OCI-M2 (cell line): Measurements from ENCODE around the gene SLC46A2.

Source experiments
- DNase-seq: peaks from one replicate; lab custom pipeline; 2025; ENCODE audit not compliant: unreplicated experiment; lab: John Stamatoyannopoulos, UW

Gene SLC46A2, protein sequence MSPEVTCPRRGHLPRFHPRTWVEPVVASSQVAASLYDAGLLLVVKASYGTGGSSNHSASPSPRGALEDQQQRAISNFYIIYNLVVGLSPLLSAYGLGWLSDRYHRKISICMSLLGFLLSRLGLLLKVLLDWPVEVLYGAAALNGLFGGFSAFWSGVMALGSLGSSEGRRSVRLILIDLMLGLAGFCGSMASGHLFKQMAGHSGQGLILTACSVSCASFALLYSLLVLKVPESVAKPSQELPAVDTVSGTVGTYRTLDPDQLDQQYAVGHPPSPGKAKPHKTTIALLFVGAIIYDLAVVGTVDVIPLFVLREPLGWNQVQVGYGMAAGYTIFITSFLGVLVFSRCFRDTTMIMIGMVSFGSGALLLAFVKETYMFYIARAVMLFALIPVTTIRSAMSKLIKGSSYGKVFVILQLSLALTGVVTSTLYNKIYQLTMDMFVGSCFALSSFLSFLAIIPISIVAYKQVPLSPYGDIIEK

GRCh38 chr9:112890106-112891081 is at the start of gene SLC46A2:
Gene SLC46A2, minus strand, starts transcription at chr9:112890876. Its CDS starts 195 bp downstream, at chr9:112890681.
- DNase-seq: no peak

DNA sequence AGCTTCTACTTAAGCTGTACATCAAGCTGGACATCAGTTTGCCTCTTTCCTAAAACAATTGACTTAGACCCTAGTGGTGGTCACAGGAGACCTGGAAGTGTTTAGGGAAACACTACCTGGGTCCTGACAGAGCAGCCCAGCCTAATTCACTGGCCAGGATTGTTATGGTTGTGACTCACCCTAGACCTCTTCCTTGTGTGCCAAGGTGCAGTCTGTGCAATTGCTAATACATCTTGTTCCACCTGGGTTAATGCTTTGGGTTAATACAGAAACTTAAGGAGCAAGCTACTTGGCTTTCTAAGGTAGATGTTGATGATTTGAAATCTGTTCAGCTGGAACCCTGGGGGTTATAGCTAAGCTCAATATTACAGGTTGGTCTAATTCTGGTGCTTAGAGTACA is 48.7 kb upstream of the SLC46A2 start:
- no peak for DNase-seq

DNA sequence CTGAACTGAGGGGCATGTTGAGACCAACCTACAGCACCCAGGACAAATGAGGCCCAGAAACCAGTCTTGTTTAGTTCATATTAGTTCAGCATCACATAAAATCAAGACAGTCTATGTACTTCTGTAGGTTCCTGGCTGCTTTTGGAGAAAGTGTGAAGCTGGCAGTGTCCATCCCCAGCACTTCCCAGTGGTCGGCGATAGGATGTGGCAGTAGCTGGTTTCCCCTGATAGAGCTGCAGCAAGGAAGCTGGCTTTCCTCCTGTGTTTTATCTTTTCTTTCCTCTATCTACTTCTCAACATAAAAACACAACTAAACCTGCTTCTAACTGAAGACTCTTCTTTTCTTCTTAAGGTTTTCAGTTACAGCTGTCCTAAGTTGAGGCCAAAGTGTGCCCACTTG is 43.0 kb upstream of the SLC46A2 start:
- DNase-seq: no peak

DNA sequence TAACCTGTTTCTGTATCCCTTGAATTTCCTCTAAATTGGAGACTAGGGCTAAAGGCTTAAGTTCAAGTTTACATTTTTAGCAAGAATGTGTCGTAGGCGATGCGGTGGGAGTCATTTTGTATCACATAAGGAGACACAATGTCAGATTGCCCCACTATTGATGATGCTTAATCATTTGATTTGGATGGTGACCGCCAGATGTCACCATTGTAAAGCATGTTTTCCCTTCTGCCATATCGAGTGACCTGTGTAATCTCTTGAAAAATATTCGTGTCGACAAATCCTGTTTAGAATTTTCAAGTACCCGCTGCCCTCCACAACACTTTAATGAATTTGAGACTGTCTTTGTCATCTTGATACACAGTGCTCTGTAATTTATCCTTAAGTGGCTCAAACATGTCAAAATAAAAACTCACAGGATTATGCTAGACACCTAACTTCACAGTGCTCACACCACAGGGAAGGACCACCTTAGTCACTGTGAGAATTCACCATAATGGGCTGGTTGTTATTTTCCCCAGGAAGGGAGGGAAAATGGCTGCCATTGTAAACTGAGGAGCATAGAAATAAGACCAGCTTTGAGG is 34.5 kb upstream of the SLC46A2 start:
- no peak for DNase-seq

DNA sequence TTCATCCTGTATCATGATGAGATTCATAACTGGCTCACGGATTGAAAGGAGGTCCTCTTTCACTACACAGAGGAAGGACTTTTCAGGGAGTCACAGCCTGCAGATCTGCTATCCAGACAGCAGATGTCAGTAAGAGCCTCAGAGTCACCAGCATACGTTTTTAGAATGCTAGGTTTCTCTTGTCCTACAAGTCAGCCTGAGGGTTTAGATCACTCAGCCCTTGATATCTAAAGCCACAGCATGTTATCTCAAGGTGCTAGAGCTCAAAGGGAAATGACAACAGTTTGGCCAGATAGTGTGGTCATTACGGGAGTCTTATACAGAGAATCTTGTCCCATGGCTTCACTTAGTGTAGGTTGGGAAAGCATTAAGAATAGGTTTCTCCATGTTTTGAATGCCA is 30.9 kb upstream of the SLC46A2 start:
- DNase-seq: peak; percentile 13

DNA sequence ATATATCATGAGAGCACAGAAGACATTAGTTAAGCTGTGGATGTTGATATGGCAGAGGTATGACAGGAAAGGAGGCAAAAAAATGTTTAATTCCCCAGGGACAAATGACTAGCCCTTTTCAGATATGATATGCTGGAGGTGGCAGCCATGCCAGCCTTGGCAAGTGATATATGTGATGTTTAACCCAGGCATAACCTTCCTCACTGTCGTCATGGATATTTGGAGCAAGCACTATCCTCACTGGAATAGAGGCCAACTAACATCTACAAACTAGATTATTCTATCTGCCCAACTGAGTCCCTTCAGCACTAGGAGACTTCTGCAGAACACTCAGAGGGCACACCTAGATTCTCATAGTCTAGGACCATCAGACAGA is 27.3 kb upstream of the SLC46A2 start:
- no peak for DNase-seq

DNA sequence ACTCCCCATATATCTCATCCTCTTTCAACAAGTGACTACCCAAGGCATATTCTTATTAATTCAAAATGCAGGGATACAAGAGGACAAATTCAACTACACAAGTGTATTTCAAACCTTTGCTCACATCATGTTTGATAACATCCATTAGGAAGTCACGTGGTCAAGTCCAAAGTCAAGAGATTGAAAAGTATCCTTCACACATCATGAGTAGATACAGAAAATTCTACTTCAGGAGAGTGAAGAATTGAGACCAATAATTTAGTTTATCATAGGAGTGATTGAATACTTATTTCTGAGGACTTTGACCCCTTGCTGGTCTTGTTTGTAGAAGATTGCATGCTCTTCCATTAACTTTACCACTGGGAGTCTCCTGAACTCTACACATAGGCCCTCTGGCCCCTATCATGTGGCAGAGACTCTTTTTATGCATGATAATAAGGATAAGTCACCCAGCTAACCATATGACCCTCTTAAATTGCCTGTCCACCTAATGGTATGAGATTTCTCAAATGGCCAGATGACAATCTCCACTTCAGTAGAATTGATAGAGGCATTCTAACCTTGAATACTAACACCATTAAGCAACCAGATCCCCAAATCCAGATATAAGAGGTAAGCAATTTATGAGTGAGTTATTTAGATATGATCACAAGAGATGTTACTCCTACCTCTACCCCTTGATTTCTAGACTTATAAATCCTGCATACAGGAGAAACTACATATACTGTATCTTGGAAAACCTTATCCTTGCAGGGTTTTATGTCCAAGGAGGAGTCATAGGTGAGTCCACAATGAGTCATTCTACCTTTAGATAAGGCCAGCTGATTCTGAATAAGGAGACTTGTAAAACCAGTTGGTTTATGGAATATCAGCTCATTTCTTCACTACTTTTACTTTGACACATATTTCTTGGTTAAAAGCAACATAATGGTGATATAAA is 26.6 kb upstream of the SLC46A2 start:
- DNase-seq: no peak

DNA sequence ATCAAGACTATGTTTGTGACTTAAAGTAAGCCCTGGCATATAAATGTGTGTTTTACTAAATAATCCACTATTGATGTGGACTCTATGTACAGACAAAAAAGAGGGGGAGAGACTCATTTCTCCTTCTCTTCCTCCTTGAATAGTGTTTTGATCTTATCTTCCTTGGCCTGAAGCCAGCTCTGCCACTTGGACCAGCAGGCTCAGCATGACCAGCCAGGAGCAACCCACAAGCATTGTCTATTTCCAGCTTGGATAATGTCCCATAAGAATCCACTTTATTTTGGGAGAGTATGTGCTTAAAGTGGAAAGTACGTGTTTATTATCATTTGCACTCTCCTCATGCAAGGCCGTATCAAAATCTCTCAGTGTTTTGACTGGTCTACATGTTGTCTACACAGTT is 23.8 kb upstream of the SLC46A2 start:
- no peak for DNase-seq

DNA sequence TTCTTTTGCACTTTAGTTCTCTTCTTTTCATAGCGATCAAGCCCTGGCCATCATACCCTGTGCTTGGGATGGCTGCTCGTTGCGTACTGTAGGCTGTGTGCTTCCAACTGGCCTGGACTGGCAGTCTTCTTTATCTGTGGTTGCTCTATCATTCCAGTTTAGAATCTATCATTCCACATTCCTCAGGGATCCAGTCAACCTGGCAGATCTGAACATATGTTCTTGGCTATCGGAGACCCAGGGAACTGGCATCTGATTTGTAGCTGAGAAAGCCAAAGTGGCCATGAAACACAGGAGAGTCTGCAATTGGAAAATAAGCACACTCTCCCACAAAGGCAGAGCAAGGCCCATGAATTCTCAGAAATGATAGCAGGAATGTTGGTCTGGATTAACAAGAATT is 22.6 kb upstream of the SLC46A2 start:
- no peak for DNase-seq

DNA sequence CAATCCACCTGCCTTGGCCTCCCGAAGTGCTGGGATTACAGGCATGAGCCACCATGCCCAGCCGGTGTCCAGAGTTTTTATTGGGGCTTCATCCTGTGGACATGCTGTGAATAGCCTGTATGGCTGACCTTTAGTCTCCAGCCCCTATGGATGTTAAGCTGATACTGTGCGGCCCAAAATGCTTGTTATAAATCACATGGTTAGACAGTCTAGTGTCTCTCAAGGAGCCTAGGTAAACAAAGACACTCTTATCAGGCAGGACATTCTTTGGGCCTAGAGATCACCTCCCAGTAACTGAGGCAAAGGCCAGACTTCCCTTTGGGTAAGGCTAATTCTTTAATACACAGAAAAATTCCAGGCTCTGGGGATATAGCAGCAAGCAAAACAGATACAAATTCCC is 22.0 kb upstream of the SLC46A2 start:
- DNase-seq: no peak

DNA sequence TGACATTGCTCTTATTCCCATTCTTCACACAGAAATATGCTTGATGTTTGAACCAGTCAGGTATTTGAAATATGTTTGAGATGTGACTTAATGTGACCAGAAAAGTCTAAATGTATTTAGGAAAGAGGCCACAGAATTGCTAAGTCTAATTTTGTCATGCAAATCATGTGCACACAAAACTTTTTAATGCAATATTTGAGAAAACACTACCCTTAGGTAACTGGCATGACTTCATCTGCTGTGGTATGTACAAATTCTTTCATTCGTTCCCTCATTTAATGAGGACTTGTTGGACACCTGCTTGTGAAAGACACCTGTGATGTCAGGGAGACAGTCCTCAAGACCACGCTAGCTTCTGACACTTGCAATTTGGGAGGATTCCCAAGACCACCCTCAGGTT is 21.1 kb upstream of the SLC46A2 start:
- no peak for DNase-seq

DNA sequence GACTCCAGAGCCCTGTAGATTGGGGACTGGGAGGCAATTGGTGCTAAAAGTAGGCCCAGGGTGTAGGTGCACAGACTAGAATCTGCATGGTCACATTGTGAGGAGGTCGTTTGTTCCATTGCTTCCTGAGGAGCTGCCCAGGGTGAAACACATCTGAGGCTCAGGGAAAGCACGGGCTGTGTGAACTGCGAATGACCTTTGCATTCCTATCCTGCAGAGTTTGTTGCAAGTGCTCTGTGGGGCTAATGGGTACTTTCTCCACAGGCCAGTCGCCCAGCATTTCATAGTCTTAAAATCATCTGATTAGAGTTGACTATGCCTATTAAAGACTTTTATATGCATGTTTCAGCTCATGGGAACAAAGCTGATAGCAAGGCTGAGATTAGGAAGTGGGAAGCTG is 14.4 kb upstream of the SLC46A2 start:
- no peak for DNase-seq

- DNase-seq: no peak
These were observed 10.2 kb upstream of the SLC46A2 start for GRCh38 chr9:112900901-112901300.

GRCh38 chr9:112900488-112900887 is 9.8 kb upstream of the SLC46A2 start:
- DNase-seq: no peak

GRCh38 chr9:112898872-112899311 is 8.2 kb upstream of the SLC46A2 start:
- no peak for DNase-seq

GRCh38 chr9:112896131-112896530 is 5.5 kb upstream of the SLC46A2 start:
- no peak for DNase-seq

- DNase-seq: no peak
These were observed 4.0 kb upstream of the SLC46A2 start for GRCh38 chr9:112894699-112895098.

DNA sequence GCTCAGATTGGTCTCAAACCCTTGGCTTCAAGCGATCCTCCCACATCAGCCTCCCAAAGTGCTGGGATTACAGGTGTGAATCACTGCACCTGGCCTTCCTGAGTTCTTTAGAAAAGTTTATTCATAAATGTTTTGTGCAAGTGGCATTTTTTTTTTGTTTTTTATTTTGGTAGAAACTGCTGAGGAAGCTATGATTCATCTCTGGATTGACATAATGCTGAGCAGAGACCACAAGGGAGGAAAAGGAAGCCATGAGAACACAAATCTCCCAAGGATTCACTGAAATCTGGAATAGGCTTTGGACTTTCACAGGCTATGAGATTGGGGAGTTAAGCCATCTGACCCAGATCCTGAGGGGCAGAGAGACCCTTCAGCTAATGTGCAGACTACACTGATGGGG is 3.4 kb upstream of the SLC46A2 start:
- DNase-seq: no peak

- no peak for DNase-seq
These were observed 2.3 kb upstream of the SLC46A2 start for GRCh38 chr9:112892981-112893380.

DNA sequence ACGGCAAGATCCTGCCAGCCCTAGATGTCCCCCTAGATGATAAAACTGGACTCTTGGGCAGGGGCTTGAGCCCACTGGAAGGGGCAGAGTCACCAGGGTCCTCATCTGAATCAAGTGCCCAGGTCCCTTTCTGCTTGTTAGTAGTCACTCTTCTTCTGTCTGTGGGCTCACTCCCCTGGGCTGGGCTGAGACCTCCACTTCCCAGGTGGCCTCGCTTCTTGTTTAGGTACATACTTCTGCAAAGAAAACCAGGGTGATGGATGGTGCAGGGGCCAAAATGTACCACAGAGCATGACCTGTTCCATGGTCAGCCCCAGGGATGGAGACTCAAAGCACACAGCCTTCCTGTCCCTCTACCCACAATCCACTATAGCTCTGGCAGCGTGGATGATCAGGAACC is 845 bp upstream of the SLC46A2 start:
- DNase-seq: no peak
